ENCODE data around the gene SAP25. TPM values are rescaled to one million over a fixed set of nuclear protein-coding genes. Genes with fewer than 3 reads are reported as not detected.

SAP25 gene
- total RNA-seq, 1 donor from 2014 or later = 21.4 TPM

- intact Hi-C loops (cut with micrococcal nuclease) = no loop called here
These were observed 3.4 kb upstream of the SAP25 start for GRCh38 chr7:100577103-100577502.

DNA sequence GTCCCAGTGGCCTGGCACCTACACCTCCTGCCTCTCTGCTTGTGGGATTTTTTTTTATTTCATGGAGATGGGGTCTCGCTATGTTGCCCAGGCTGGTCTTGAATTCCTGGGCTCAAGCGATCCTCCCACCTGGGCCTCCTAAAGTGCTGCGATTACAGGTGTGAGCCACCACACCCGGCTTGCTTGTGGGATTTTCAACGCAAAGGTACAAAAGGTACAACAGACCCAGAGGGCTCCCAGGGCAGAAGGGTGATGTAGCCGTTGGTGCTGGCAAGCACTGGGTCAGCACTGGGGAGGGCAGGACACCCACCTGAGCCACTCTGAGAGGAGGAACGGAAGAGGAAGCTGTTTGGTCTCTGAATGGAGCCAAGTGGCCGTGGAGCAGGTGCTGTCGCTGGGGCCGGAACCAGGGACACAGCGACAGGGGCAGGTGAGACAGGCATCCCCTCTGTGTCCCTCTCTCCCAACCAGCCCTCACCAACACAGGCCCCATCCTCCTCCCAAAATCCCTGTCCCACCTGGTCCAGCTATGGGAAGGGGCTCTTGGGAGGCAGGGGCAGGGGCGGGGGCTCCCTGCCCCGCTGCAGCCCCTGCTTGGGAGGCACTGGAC lies 2.8 kb upstream of the SAP25 start:
- intact Hi-C loops (cut with micrococcal nuclease) = no loop called here

DNA sequence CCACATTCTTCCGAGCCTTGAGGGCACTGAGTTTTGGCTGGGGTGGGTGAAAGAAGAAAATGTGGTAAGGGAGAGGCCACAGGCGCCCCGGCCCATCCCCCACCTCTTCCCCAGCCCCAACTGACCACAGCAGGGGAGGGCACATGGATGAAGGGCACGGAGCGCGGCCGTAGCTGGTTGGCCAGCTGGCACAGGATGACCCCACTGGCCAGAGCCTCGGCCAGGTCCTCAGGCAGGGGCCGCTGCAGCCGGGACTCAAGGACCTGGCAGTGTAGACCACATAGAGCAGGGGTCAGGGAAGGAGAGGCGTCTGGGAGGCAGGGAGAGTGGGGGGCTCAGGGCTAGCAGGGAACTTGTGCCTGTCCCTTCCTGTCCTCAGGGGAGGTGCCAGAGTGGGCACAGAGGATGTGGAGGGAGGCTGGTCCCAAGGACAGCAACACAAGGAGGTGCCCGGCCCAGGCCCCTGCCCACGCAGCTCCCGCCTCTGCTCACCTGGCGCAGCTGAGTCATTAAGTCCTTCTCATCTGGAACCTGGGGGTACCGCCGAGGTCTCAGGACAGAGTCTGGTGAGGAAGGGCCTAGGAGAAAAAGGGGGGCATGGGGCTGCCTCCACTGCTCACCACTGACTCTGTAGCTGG lies 2.2 kb upstream of the SAP25 start:
- intact Hi-C loops (cut with micrococcal nuclease) = no loop called here

- intact Hi-C loops (cut with micrococcal nuclease) = no loop called here
These were observed 1.5 kb upstream of the SAP25 start for GRCh38 chr7:100575206-100575631.

DNA sequence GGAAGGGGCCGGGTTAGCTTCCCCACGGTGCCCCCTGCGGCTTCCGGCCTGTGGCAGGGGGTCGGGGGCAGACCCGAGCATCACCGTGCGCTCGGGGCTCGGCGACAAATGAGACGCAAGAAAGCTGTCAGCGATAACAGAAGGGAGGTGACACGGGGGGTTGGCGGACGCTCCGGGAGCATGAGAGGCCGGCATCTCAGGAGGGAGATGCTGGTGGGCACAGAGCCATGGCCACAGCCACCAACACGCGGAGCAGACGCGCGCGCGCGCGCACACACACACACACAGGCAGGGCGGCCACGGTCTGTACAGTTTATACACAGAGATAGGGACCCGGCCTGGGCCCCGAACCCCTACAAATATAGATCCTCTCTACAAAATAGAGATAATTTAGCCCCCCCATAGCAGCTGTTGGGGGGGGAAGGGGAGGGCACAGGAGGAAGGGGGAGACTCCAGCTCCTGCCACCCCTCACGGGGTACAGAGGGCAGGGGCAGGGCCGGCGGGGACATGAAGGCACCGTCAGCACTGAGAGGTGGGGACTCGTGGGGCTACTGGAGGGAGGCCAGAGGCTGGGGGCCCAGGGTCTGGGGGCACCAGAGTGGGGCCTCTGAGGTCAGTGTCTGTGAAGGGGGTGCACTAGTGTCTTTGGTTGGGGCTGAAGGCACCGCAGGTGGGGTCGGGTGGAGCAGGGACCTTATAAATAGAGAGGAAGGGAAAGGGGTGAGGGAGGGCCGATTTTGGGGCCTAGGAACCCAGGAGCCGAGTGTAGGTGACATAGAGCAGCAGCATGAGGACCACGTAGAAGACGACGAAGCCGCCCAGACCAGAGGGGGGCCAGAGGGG lies 884 bp upstream of the SAP25 start:
- intact Hi-C loops (cut with micrococcal nuclease) = no loop called here

- intact Hi-C loops (cut with micrococcal nuclease) = no loop called here
These were observed 588 bp downstream of the SAP25 start for GRCh38 chr7:100572949-100573675.

DNA sequence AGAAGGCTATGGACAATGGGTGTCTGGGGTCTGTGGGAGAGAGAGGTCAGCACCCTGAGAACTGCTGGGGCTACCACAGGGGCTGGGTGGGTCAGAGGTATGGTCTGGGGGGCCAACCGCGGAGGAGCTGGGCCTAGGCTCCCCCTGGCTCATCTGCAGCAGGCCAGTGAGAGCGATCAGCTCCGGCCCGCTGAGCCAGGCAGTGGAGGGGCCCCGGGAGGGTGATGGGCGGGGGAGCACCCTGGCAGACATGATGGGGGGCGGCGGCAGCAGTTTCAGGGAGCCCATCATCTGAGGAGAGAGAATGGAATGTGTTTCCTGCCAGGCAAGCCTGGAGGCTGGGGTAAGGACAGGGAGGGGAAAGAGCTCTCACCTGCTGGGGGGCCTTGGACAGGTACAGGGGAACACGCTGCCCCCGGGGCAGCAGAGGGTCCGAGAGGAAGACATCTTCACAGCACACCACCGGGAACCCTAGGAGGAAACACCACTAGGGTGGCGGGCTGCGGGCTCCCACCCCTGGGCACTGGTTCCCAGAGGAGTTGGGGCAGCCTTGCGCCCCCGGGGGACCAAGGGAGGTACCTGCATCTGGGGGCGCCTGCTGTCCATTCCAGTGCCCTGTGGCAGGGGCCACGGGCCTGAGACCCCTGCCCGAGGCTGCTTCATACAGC lies 1.3 kb downstream of the SAP25 start:
- intact Hi-C loops (cut with micrococcal nuclease) = no loop called here

DNA sequence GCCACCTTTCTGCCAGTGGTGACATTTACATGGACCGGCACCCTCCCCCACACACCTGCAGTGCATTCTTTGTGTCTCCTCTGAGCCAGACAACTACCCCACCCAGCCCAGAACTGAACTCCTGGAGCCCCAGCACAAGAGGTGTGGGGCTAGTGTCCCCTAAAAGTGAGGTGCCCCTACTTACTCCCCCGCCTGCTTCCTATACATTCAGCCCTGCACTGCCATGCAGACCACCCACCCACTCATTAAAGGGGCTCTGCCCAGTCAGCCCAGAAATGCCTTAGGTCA lies 1.9 kb downstream of the SAP25 start:
- intact Hi-C loops (cut with micrococcal nuclease) = no loop called here

- intact Hi-C loops (cut with micrococcal nuclease) = loop anchor here (1.0 kb wide), 1 partner anchor 12 kb away; no protein-coding TSS in a partner anchor
These were observed 2.5 kb downstream of the SAP25 start for GRCh38 chr7:100570954-100571828.

DNA sequence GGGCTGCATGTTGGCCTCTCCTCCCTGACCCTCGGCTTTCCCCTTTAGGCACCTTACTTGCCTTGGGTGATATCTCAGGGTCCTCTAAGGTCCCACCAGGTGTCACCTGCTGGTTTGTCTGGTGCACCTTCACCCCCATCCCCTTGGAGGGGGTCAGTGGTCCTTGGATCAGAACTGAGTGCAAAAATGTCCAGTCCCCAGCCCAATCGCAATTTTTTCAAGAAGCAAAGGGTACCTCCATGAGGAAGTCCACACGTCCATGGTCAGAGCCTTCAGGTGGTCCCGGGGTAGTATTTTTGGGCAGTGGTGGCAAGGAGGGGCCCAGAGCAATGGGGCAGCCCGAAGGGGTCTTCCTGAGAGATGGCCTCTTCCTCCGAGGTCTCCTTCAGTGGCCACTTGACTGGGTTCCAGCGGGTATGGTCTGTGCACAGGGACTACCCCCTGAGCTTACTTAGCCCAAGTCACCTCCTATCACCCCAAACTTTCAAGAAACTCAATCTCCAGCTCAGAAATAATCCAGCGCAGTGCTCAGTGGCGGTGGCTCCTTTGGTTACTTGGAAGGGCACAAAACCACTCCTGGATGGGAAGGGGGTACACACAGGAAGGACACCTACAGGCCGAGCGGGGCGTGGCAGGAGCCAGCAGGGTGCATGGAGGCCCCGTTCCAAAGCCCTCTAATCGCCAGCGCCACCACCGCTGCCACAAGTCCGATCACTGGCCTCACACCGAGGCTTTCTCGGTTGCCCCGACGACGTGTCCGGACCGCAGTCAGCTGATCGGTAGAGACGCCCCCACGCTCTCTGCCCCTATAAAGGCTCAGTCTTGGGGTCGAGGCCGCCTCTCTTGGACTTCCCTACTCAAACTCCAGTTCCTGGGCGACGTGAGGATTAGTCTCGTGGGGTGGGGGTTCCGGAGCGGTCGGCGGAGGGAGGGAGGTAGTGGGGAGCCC lies 4.5 kb downstream of the SAP25 start:
- intact Hi-C loops (cut with micrococcal nuclease) = no loop called here

- intact Hi-C loops (cut with micrococcal nuclease) = no loop called here
These were observed 5.4 kb downstream of the SAP25 start for GRCh38 chr7:100568176-100568895.

DNA sequence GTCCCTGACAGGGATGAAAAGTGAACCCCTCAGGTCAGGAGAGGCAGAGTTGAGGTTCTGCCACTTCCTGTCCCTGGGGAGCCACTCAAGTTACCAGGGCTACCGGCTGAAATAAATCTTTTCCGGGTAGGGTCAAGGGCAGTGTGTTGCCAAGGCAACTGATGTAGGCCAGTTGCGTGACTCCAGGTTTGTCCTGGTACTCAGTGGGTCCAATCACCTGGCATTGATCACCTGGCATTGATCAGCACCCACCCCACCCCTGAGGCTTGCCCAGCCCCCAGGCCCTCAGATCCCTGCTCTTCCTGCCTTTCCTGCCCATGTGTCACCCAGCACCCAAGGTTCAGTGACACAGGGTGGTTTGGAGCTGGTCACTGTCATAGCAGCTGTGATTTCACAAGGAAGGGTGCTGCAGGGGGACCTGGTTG lies 5.9 kb downstream of the SAP25 start:
- intact Hi-C loops (cut with micrococcal nuclease) = no loop called here

- intact Hi-C loops (cut with micrococcal nuclease) = no loop called here
These were observed 6.5 kb downstream of the SAP25 start for GRCh38 chr7:100567031-100567730.

DNA sequence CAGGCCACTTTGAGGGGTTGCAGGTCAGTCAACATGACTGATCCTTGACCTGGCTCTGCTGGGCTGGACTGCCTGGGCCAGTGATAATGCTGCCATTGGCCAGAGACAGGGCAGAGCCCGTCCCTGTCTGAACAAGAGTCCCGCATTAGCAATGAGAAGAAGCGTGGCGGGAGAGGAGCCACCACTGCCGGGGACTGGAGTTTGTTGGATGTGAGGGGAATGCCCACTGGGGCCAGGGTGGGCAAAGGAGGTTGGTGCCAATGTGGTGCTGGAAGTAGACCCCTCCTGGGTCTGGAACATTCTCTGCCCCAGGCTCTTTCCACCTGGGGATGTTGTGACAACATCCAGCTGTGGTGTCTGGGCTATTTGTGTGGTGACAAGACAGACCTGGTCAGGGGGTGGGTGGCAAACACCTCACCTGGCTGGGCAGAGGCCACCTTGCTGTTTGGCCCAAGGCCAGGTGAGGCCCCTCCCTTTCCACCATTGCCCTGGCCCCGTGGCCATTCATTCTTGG lies 7.6 kb downstream of the SAP25 start:
- intact Hi-C loops (cut with micrococcal nuclease) = no loop called here

GRCh38 chr7:100565133-100565571 lies 8.5 kb downstream of the SAP25 start:
- intact Hi-C loops (cut with micrococcal nuclease) = no loop called here

- intact Hi-C loops (cut with micrococcal nuclease) = loop anchor here (1.0 kb wide), 2 partner anchors 85 to 127 kb away; partner anchors contain the start of gene TSC22D4
These were observed 9.3 kb downstream of the SAP25 start for GRCh38 chr7:100564405-100564804.

DNA sequence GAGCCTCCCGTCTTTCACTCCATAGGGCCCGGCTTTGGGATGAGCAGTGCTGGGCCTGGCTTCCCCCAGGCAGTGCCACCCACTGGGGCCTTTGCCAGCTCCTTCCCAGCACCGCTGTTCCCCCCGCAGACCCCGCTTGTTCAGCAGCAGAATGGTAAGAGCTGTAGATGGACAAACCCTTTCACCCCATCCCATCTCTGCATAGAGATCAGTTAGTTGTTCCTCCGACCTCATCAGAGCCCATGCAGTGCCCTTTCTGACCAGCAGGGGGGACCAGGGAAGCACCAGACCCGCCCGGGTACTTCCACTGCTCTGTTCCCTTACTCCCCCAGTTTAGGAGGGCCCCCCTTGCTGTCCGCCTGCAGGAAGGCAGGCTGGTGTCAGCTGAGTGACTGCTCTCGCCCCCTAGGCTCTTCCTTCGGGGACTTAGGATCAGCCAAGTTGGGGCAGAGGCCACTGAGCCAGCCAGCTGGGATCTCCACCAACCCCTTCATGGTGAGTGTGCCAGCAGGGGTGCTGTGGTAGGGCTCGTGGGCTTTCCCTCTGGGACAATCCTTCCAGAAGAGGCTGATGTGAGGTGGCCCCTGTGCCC lies 9.8 kb downstream of the SAP25 start:
- intact Hi-C loops (cut with micrococcal nuclease) = loop anchor here (1.0 kb wide), 2 partner anchors 85 to 127 kb away; partner anchors contain the start of gene TSC22D4
